Pons (tissue), 1 donor: ENCODE results near the gene IFNA7.
A peak's percentile ranks its signal among the peaks of the same experiment; 100 is the strongest.
"Not testable (repeated sequence)": the region's sequence is repeated elsewhere in the genome, so short reads cannot be mapped to it uniquely, and the experiment has no call there.

Experiments used
- DNase-seq: peaks from one replicate; pipeline ENCODE4 v3.0.0-alpha.2; 2016; ENCODE audit warnings: low spot score

Gene IFNA7

DNA sequence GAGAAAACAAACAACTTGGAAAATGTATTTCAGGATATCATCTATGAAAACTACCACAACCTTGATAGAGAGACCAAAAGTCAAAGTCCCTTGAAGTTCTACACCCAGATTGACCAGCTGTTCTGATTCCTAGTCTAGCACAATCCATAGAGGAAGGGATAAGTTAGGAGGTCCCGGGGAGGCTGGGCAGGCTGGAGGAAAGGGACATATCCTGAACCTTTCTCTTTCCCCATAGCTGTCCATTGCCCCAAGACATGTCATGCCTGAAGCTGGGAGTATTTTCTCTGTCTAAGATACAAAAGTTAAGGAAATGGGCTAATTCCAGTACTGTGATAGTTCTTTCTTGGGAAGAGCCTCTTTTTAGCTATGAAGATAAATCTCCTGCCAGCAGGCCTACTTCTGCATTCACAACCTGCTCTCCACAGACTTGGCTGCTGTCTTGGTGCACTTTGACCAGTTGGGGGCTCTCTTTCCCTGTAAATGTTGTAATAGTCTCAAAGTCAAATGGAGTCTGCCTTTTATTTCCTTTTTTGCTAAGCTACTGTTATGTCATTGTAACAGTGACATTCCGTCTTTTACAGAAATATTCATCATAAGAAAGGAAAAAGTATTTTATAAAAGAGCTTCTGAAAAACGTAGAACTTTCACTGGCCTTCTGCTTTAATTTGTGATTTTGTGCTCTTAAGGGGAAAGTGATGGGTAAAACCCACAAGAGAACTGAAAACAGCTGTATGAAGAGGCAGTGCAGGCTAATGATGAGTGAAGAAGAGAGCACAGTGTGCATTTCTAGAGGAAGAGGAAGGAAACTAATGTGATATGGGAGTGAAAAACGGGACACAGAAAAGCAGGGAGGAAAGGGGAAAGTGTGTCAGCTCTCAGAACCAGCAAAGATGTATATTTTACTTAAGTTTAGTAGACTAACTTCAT lies 18.9 kb downstream of the IFNA7 start:
- peak; percentile 58 for DNase-seq

DNA sequence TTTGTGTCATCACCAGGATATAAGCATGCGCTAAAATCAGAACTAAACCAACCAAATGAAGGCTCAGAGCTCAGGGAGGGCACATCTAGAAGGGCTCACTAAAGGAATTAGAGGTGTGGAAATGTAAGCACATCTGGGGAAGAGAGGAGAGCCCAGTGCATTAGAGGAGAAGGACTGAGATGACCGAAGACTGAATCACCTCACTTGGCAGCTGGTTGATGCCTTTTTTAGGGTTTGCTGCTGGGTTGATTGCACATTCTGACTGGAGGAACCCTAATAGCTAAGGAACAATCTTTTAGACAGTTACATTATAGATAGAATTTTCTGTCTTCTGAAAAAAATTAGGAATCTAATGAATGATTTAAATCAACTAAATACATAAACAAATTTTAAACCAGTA lies 27.3 kb downstream of the IFNA7 start:
- DNase-seq: no peak

DNA sequence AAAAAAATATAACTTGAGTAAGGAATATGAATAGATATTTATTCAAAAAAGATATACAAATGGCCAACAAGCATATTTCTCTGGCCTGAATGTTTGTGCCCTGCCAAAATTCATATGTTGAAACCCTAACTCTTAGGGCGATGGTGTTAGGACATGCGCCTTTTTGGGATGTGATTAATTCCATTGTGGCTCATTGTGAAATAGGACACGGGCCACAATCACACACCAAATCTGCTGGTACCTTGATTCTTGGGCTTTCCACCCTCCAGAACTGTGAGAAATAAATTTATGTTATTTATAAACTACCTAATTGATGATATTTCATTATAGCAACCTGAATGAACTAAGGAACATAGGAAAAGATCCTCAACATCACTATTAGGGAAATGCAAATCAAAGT lies 29.8 kb downstream of the IFNA7 start:
- no peak for DNase-seq

DNA sequence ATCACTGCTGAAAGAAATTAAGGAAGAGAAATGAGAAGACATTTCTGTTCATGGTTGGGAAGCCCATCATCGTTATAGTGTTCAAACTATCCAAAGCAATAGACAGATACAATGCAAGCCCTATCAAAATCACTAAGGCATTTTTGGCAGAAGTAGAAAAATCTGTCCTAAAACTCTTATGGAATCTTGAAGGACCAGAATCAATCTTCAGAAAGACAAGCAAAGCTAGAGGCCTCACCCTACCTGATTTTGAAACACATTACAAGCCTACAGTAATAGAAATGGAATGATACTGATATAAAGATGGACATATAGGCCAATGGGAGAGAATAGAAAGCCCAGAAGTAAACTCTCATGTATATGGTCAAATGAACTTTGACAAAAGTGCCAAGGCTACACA lies 30.7 kb downstream of the IFNA7 start:
- no peak for DNase-seq

DNA sequence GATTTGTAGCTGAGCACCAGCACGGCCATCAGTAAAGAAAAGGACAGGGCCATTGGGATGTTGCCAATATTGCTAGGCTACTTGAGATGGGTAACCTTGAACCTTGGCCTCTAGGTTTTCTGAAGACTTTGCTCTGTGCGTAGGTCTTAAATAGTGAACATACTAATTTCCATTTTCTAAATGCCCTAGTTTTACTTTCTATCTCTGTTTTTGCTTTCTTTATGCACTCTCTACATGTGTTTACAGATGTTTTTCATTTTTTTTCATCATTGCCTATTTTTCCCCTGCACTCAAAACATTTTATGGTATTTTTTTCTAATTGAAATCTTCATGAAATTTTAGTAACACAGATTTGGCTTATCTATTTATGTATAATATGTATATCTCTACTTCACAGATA lies 35.4 kb downstream of the IFNA7 start, which contains the start of gene IFNA21:
TSS of gene IFNA21 (minus strand) at position 101 of the 400 bp plus-strand sequence. CDS start at position 53, 48 bp downstream.
- DNase-seq: not testable (repeated sequence)

DNA sequence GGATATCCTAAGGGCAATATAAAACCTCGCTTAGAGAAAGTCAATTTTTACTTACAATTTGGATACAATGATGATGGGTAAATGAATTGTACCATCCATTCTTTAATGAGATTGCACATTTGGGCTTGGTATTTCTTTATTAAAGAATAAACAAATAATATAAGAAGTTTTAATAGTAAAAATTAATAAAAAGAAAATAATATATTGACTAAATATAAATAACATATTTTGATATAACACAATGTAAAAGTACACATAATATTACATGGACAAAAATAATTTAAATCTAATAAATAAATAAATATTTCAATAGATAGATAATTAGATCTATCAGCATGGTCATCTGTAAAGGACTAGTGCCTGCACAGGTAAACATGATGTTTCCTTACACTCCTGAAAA lies 36.5 kb downstream of the IFNA7 start:
- DNase-seq: no peak

DNA sequence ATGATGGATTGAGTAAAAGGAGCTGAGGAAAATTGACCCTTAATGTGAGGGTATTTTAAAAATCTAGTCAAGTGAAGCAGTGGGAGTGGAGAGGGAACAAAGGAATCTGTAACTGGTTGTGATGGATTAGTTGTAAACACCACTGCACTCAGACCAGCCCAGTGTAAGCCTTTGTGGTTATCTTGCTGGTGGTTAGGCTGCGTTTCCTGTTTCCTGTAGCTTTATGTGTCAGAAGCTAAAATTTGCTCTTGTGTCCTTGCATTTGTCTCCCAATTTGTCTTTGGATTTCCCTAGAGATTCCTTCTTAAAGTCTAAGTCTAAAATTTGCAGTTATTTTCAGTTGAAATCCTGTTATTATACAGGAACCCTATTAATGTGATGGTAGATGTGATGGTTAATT lies 41.8 kb downstream of the IFNA7 start:
- peak; percentile 24 for DNase-seq

DNA sequence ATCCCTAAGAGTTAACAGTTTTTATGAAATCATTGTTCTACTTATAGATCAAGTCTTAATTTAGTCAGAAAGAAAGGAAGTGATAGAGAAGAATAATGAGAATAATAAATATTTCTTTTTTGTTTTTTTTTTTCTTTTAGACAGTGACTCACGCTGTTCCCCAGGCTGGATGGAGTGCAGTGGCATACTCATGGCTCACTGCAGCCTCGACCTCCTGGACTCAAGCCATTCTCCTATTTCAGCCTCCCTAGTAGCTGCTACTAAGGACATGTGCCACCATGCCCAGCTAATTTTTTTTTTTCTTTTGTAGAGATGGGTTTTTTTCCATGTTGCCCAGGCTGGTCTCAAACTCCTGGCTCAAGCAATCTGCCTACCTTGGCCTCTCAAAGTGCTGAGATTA lies 46.5 kb downstream of the IFNA7 start:
- DNase-seq: no peak

DNA sequence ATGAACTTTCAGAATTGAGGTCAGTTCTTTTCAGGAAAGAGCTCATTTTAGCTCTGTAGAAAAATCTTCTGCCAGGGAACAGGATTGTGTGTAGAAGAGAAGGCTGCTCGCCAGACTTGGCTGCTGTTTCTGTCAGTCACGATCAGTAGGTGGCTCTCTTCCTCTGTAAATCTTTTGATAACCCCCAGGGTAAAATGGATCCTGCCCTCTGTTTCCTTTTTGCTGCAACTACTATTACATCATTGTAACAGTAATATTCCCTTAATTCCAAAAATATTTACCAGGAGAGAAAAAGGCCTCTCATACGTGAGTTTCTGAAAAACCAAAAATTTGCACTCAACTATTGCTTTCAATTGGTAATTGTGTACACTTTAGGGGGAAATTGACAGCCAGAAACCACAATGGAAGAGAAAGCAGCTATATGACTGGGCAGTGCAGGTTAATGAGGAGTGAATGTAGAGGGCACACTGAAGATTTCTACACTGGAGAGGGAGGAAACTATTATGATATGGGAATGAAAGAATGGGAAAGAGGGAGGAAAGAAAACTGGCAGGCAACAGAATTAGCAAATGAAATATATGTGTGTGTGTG lies 47.9 kb downstream of the IFNA7 start:
- DNase-seq: peak; percentile 51

DNA sequence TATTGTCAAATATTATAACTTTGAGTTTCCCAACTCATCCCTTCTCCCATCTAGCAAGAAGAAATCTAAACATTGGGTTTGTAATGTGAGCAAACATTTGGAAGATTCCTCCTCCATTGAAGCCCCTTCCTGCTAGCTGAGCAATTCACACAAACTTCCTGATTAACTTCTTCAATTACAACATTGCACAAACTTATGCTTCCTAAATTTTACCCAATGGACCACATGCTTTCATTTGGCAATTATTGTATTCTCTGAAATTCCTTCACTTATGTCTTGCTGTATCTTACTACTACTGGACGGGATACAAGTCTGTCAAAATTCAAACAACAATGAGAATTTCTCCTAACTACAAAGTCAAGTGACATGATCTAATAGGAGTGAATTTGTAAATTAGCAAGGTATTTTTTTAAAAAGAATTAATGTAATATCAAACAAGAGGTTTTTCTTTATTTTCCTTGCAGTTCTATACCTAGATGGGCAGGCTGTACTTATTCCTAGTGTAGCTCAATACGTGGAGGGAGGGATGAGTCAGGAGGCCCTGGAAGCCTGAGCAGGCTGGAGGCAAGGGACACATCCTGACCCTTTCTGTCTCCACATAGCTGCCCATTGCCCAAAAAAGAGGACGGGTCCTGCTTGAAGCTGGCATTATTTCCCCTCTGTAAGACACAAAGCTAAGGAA lies 48.5 kb downstream of the IFNA7 start:
- DNase-seq: no peak
